GM23248 (cell line): ENCODE results near the gene PRKCQ. TPM values are rescaled to one million over a fixed set of nuclear protein-coding genes. Genes with fewer than 3 reads are reported as not detected.

Source experiments
- DNase-seq: peaks from one replicate; pipeline ENCODE4 v3.0.0-alpha.2; 2015
- H2AFZ ChIP-seq: fragments of 200-600 bp; sonication (generic); 2 replicates; pipeline ENCODE4 v1.6.1; 2016; ENCODE audit warnings: antibody characterized with exemption
- H3F3A ChIP-seq: fragments of 200-600 bp; sonication (generic); 2 replicates; pipeline ENCODE4 v1.6.1; 2016; ENCODE audit warnings: mild to moderate bottlenecking, antibody characterized with exemption, mixed run types; ENCODE audit not compliant: insufficient read depth
- H3K27ac ChIP-seq: fragments of 200-600 bp; sonication (generic); 2 replicates; pipeline ENCODE4 v1.5.1; 2016; ENCODE audit warnings: mild to moderate bottlenecking
- H3K27me3 ChIP-seq: fragments of 200-600 bp; sonication (generic); replicated peaks from 2 replicates; pipeline ENCODE4 v1.6.1; 2016; ENCODE audit warnings: mild to moderate bottlenecking; ENCODE audit not compliant: insufficient read depth
- H3K36me3 ChIP-seq: fragments of 200-600 bp; sonication (generic); 2 replicates; pipeline ENCODE4 v1.6.1; 2016; ENCODE audit warnings: low read depth, mild to moderate bottlenecking
- H3K4me1 ChIP-seq: fragments of 200-600 bp; sonication (generic); 2 replicates; pipeline ENCODE4 v1.6.1; 2016; ENCODE audit warnings: mild to moderate bottlenecking; ENCODE audit not compliant: insufficient read depth
- H3K4me2 ChIP-seq: fragments of 200-600 bp; sonication (generic); one replicate; pipeline ENCODE4 v1.6.1; 2016; ENCODE audit warnings: mild to moderate bottlenecking; ENCODE audit not compliant: unreplicated experiment
- H3K4me3 ChIP-seq: fragments of 200-600 bp; sonication (generic); 2 replicates; pipeline ENCODE4 v1.5.1; 2016; ENCODE audit warnings: mild to moderate bottlenecking
- H3K79me2 ChIP-seq: fragments of 200-600 bp; sonication (generic); 2 replicates; pipeline ENCODE4 v1.6.1; 2016; ENCODE audit warnings: mild to moderate bottlenecking; ENCODE audit not compliant: insufficient read depth
- H3K9ac ChIP-seq: fragments of 200-600 bp; sonication (generic); 2 replicates; pipeline ENCODE4 v1.6.1; 2016; ENCODE audit warnings: mild to moderate bottlenecking
- H3K9me2 ChIP-seq: fragments of 200-600 bp; sonication (generic); 2 replicates; pipeline ENCODE4 v1.6.1; 2016; ENCODE audit warnings: mixed run types, mild to moderate bottlenecking, moderate library complexity; ENCODE audit not compliant: insufficient read depth
- H3K9me3 ChIP-seq: fragments of 200-600 bp; sonication (generic); one replicate; pipeline ENCODE4 v1.6.1; 2017; ENCODE audit warnings: low read depth
- H4K20me1 ChIP-seq: fragments of 200-600 bp; sonication (generic); 2 replicates; pipeline ENCODE4 v1.6.0; 2016; ENCODE audit not compliant: insufficient read depth
- EZH2 ChIP-seq: fragments of 200-600 bp; sonication (generic); IDR thresholded peaks from 2 replicates; pipeline ENCODE4 v1.6.1; 2018; ENCODE audit warnings: antibody characterized with exemption, mild to moderate bottlenecking; ENCODE audit not compliant: insufficient read depth, poor library complexity, severe bottlenecking
- EZH2phosphoT487 ChIP-seq: fragments of 200-600 bp; sonication (generic); IDR thresholded peaks from 2 replicates; pipeline ENCODE4 v1.6.1; 2018; ENCODE audit warnings: antibody characterized with exemption, moderate library complexity, mild to moderate bottlenecking, low read depth; ENCODE audit not compliant: insufficient read depth
- WGBS, 2 experiments: methylation state at CpG; one replicate each; pipeline ENCODE4 v1.1.6; 2015 to 2017; ENCODE audit warnings: low lambda C conversion rate in 2 of 2, low coverage in 1 of 2; ENCODE audit errors: missing lambda C conversion rate in 2 of 2; 5-methylcytosine and 5-hydroxymethylcytosine counted together
- in situ Hi-C: fragments of 300-500 bp; cut with MboI; formaldehyde crosslinking; loops from 2 replicates; pipeline ENCODE4 v1.15.0; 2020
- polyA plus RNA-seq: library from polyadenylated mRNA; unstranded; fragments of >200 nt; fragmentation: Nextera tagmentation; extraction: Ambion mirVana; gene quantifications from 2 replicates; pipeline ENCODE4 v1.2.1, GENCODE V29; 2016
- total RNA-seq: library from RNA; depleted of rRNA; stranded (reverse); fragments of >200 nt; shearing (Covaris generic); gene quantifications from 2 replicates; pipeline ENCODE4 v1.2.3, GENCODE V29; 2014

Gene PRKCQ
- total and polyA plus RNA-seq, 2 experiments from 2014 or later: not detected

DNA sequence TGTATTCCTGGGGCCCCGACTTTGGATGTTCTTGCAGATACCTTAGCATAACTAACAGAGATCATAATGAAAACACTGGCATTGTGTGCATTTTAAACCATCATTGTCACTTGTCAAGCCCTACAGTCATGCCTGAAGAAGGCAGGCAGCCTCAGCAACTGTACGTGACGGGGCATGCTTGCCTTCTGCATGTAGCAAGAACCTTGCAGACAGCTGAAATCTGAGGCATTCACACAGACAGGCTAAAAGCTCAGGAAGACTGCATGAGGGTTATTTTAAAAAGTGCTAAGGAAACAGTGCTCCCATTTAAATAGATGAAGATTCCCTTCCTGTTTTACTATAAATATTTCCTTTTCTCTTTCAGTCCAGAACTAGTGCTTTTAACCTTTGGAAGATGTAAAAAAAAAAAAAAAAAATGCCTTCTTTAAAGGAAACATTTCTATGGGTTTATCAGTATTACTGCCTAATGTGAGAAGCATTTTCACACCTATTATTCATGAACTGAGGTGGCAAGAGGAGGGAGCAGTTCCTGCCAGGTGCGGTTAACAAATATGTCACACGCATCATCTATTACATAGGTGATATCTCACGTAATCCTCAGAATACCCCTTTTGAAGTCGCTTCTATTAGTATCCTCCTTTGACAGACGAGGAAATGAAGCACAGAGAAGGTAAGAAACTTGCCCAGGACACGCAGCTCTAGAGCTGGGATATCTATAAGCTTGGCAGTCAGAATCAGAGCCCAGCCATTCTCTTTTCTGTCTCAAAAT, 88.1 kb downstream of the PRKCQ start:
- Histone ChIP-seq H3K9me3 (no peaks in the 10 kb centered on the region), H3K27ac (no peak overlapping the region), H3K9me2 (no peaks in the 10 kb centered on the region), H3K79me2 (no peaks in the 10 kb centered on the region), H3K9ac (no peak overlapping the region), H3K4me3 (no peak overlapping the region), H3K36me3 (no peaks in the 10 kb centered on the region), H2AFZ (no peak overlapping the region), H3K4me2 (no peak overlapping the region), H3K4me1 (no peaks in the 10 kb centered on the region), H3F3A (no peaks in the 10 kb centered on the region), H3K27me3 (peaks cover 13% of the 10 kb centered on the region; the same call in 1 of the 2 replicates), H4K20me1 (no peaks in the 10 kb centered on the region)
- no peak for TF ChIP-seq EZH2phosphoT487
- no peak for TF ChIP-seq EZH2
- DNase-seq: no peak
- in situ Hi-C loops: no loop called here
- 59 to 62% methylated on average over 9 of the region's 9 CpGs for WGBS, 2 experiments

- Histone ChIP-seq H3K79me2 (no peaks in the 10 kb centered on the region), H3K4me3 (no peak overlapping the region), H3K4me2 (no peak overlapping the region), H4K20me1 (no peaks in the 10 kb centered on the region), H3K4me1 (no peaks in the 10 kb centered on the region), H3K27me3 (peaks cover 8% of the 10 kb centered on the region; the same call in 1 of the 2 replicates), H3K27ac (no peak overlapping the region), H3F3A (no peaks in the 10 kb centered on the region), H3K9me3 (no peaks in the 10 kb centered on the region), H3K9me2 (no peaks in the 10 kb centered on the region), H3K36me3 (no peaks in the 10 kb centered on the region), H3K9ac (no peak overlapping the region), H2AFZ (no peak overlapping the region)
- TF ChIP-seq EZH2phosphoT487: no peak
- no peak for TF ChIP-seq EZH2
- in situ Hi-C loops: no loop called here
- DNase-seq: no peak
- WGBS, 2 experiments: 28 to 30% methylated on average over 4 of the region's 4 CpGs
Observed at GRCh38 chr10:6490614-6491013, 89.5 kb downstream of the PRKCQ start.

- no peak for DNase-seq
- Histone ChIP-seq H3K27me3 (peaks cover 6% of the 10 kb centered on the region; the same call in 1 of the 2 replicates), H3K4me1 (no peaks in the 10 kb centered on the region), H3K9me3 (no peaks in the 10 kb centered on the region), H3F3A (no peaks in the 10 kb centered on the region), H3K9ac (no peak overlapping the region), H3K36me3 (no peaks in the 10 kb centered on the region), H3K27ac (no peak overlapping the region), H3K9me2 (no peaks in the 10 kb centered on the region), H4K20me1 (no peaks in the 10 kb centered on the region), H2AFZ (no peak overlapping the region), H3K4me2 (no peak overlapping the region), H3K79me2 (no peaks in the 10 kb centered on the region), H3K4me3 (no peak overlapping the region)
- WGBS, 2 experiments: 56 to 62% methylated on average over 5 of the region's 5 CpGs
- TF ChIP-seq EZH2phosphoT487: no peak
- TF ChIP-seq EZH2: no peak
- in situ Hi-C loops: no loop called here
Observed at GRCh38 chr10:6487920-6488319, 92.2 kb downstream of the PRKCQ start.

DNA sequence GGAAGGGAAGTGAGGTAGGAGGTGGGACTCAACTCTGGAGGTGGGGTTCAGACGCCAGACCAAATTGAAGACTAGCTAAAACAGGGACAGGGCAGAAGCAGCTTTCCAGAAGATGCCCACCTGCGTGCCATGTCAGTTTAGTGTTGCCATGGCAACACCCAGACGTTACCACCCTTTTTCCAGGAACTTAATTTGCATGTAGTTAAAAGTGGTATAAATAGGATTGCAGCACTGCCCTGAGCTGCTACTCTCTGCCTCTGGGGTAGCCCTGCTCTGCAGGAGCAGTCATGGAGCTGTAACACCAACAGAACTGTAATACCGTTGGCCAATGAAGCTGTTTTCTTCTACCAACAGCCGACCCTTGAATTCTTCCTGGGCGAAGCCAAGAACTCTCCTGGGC, 93.8 kb downstream of the PRKCQ start:
- Histone ChIP-seq H3K9me2 (no peaks in the 10 kb centered on the region), H4K20me1 (no peaks in the 10 kb centered on the region), H3K4me3 (no peak overlapping the region), H3K9me3 (no peaks in the 10 kb centered on the region), H3K79me2 (no peaks in the 10 kb centered on the region), H3K4me1 (no peaks in the 10 kb centered on the region), H3K27me3 (no peaks in the 10 kb centered on the region), H3K27ac (no peak overlapping the region), H3K9ac (no peak overlapping the region), H3K36me3 (no peaks in the 10 kb centered on the region), H2AFZ (no peak overlapping the region), H3K4me2 (no peak overlapping the region), H3F3A (no peaks in the 10 kb centered on the region)
- TF ChIP-seq EZH2phosphoT487 (no peak), EZH2 (no peak)
- 38 to 39% methylated on average over 6 of the region's 6 CpGs for WGBS, 2 experiments
- no peak for DNase-seq
- in situ Hi-C loops: no loop called here
